Spleen (tissue), 13 donors: Measurements from ENCODE around the gene MARCHF4. TPM values are rescaled to one million over a fixed set of nuclear protein-coding genes. Genes with fewer than 3 reads are reported as not detected.

ENCODE experiments used
- DNase-seq: peaks from one replicate; pipeline ENCODE4 v3.0.0-alpha.2; 2020
- H3K27ac ChIP-seq, 8 donors: fragments of 200-600 bp; sonication (generic) in 7 of 8; 1 replicate in 4 of 8; 2 replicates in 4 of 8; pipeline versions ENCODE4 v1.5.0 to v1.8.0; 2016 to 2021; ENCODE audit warnings: inconsistent platforms in 4 of 8, mild to moderate bottlenecking in 4 of 8, moderate library complexity in 1 of 8
- H3K27me3 ChIP-seq, 7 donors: fragments of 200-600 bp; sonication (generic) in 6 of 7; replicated peaks in 1 of 7; 1 replicate in 4 of 7; 2 replicates in 3 of 7; pipeline versions ENCODE4 v1.5.0 to v1.8.0; 2016 to 2021; ENCODE audit warnings: inconsistent platforms in 3 of 7, mild to moderate bottlenecking in 1 of 7
- H3K36me3 ChIP-seq, 6 donors: fragments of 200-600 bp; sonication (generic) in 5 of 6; 1 replicate in 4 of 6; 2 replicates in 2 of 6; pipeline versions ENCODE4 v1.5.0 to v1.8.0; 2016 to 2021; ENCODE audit warnings: inconsistent platforms in 2 of 6
- H3K4me1 ChIP-seq, 6 donors: fragments of 200-600 bp; sonication (generic) in 5 of 6; 1 replicate in 3 of 6; 2 replicates in 3 of 6; pipeline versions ENCODE4 v1.5.0 to v1.8.0; 2016 to 2021; ENCODE audit warnings: inconsistent platforms in 3 of 6
- H3K4me3 ChIP-seq, 8 donors: fragments of 200-600 bp; sonication (generic) in 7 of 8; 1 replicate in 4 of 8; 2 replicates in 4 of 8; pipeline versions ENCODE4 v1.5.0 to v1.8.0; 2016 to 2021; ENCODE audit warnings: inconsistent platforms in 4 of 8, mild to moderate bottlenecking in 4 of 8, moderate library complexity in 2 of 8
- H3K9me3 ChIP-seq, 8 donors: fragments of 200-600 bp; sonication (generic) in 7 of 8; 1 replicate in 4 of 8; 2 replicates in 4 of 8; pipeline versions ENCODE4 v1.5.0 to v1.8.0; 2016 to 2021; ENCODE audit warnings: inconsistent platforms in 4 of 8
- CTCF ChIP-seq, 11 experiments: fragments of 200-600 bp in 7 of 11; fragments of 450-650 bp in 4 of 11; sonication (generic) in 4 of 11; IDR thresholded peaks in 8 of 11; conservative IDR thresholded peaks in 3 of 11; 1 replicate in 7 of 11; 2 replicates in 4 of 11; pipeline versions ENCODE4 v1.4.0 to v1.8.0; 2016 to 2021; ENCODE audit warnings: antibody characterized with exemption in 11 of 11, inconsistent platforms in 4 of 11, mild to moderate bottlenecking in 1 of 11
- POLR2A ChIP-seq, 3 donors: fragments of 450-650 bp; IDR thresholded peaks; one replicate each; pipeline ENCODE4 v1.5.1; 2017; ENCODE audit warnings: antibody characterized with exemption in 3 of 3, mild to moderate bottlenecking in 1 of 3
- POLR2AphosphoS5 ChIP-seq, 3 donors: sonication (generic); formaldehyde crosslinking; IDR thresholded peaks; one replicate each; pipeline ENCODE4 v1.5.1; 2017; ENCODE audit warnings: antibody characterized with exemption in 3 of 3
- WGBS, 5 donors: extraction: QIAGEN DNeasy Blood & Tissue Kit in 3 of 5; methylation state at CpG; one replicate each; pipeline versions ENCODE4 v1.1.5 to v1.1.7; 2013 to 2018; 5-methylcytosine and 5-hydroxymethylcytosine counted together
- intact Hi-C: fragments of 100-400 bp; cut with DNase I; formaldehyde crosslinking; loops from one replicate; pipeline ENCODE4 v1.15.0; 2023; ENCODE audit warnings: low total_unique reads
- long read RNA-seq, 2 donors: transcript quantifications; one replicate each; lab custom pipeline, GENCODE V29; 2026
- polyA plus RNA-seq, 3 donors: library from polyadenylated mRNA; stranded (reverse); fragments of 200-250 nt; gene quantifications; one replicate each; pipeline ENCODE4 v1.2.1, GENCODE V29; 2013
- total RNA-seq, 7 donors: library from RNA; depleted of rRNA in 3 of 7; stranded (reverse); fragments of >200 nt in 3 of 7; fragmentation: NEBNext Ultra II Directional in 4 of 7; extraction: Animal tissue kit (Norgen Biotek cat#: 25700) in 4 of 7; gene quantifications; one replicate each; pipeline versions ENCODE4 v1.1.0 to v1.2.1, GENCODE V29; 2016 to 2021
- donor health status: healthy with polysubstance abuse.
- donor health status: DM: no; HTN: no; CAD: no; lungs with moderate emphysema.
- donor health status: DM: no; HTN: no; CAD: no.
- donor health status: Bipolar disorder and iron deficiency.
- donor health status: healthy.
- donor health status: DM: no; HTN: no; CAD: no.
- donor health status: DM: yes; HTN: yes; CAD: no.

Gene MARCHF4
- total RNA-seq, result not detected
- not detected for polyA plus RNA-seq
- long read RNA-seq, donor 1, result 0 reads
- long read RNA-seq, donor 2, result 0 reads

- H3K27ac ChIP-seq, result no peak within 1 kb of the TSS
- TF ChIP-seq POLR2A (IDR thresholded peaks at IDR 0.05) (no peak), CTCF (IDR thresholded peaks at IDR 0.05 in 8 of 11, conservative IDR thresholded peaks at IDR 0.05 in 3 of 11) (no peak), POLR2AphosphoS5 (IDR thresholded peaks at IDR 0.05) (peak; percentile 22 to 76 (median 43))
- intact Hi-C loops, result no loop called here
- no peaks in the 10 kb centered on the region for H3K9me3 ChIP-seq
- no peaks in the 10 kb centered on the region for H3K36me3 ChIP-seq
- H3K4me3 ChIP-seq, result peak within 1 kb of the TSS in 4 of 8 donors; percentile 14 to 50 (median 20)
- WGBS, 5 donors, result 2 to 4% (median 2%) methylated on average over 52 to 60 of the region's 60 CpGs
- peaks cover 8 to 18% (median 17%) of the 10 kb centered on the region in 6 donors for H3K4me1 ChIP-seq
- peaks cover 0 to 88% (median 46%) of the 10 kb centered on the region in 7 donors for H3K27me3 ChIP-seq
- DNase-seq, result peak; percentile 86
These were observed at the start of gene MARCHF4 for GRCh38 chr2:216371721-216372702. TSS of gene MARCHF4 (minus strand) at chr2:216372483. CDS start at chr2:216370260, 2,223 bp downstream.

GRCh38 chr2:216420367-216421101 lies 48.3 kb upstream of the MARCHF4 start:
- intact Hi-C loops, result no loop called here
- TF ChIP-seq POLR2AphosphoS5 (IDR thresholded peaks at IDR 0.05) (no peak), POLR2A (IDR thresholded peaks at IDR 0.05) (no peak), CTCF (IDR thresholded peaks at IDR 0.05 in 8 of 11, conservative IDR thresholded peaks at IDR 0.05 in 3 of 11) (no peak)
- 83 to 91% (median 88%) methylated on average over 9 of the region's 9 CpGs for WGBS, 5 donors
- no peak overlapping the region for H3K4me3 ChIP-seq
- no peak for DNase-seq
- peaks cover 0 to 13% (median 10%) of the 10 kb centered on the region in 8 donors for H3K9me3 ChIP-seq
- H3K27me3 ChIP-seq, result no peaks in the 10 kb centered on the region
- peaks cover 0 to 19% (median 7%) of the 10 kb centered on the region in 6 donors for H3K4me1 ChIP-seq
- H3K36me3 ChIP-seq, result peaks cover 9 to 99% (median 71%) of the 10 kb centered on the region in 6 donors
- H3K27ac ChIP-seq, result no peak overlapping the region

- 91 to 97% (median 95%) methylated on average over 1 of the region's 1 CpG for WGBS, 5 donors
- intact Hi-C loops, result loop anchor here (10.0 kb wide), 1 partner anchor 76 kb away; the partner anchor contains the start of gene RPL37A
- Histone ChIP-seq H3K9me3 (no peaks in the 10 kb centered on the region), H3K27ac (no peak overlapping the region), H3K36me3 (peaks cover 3 to 95% (median 66%) of the 10 kb centered on the region in 6 donors), H3K4me3 (no peak overlapping the region), H3K27me3 (no peaks in the 10 kb centered on the region), H3K4me1 (peaks cover 0 to 19% (median 7%) of the 10 kb centered on the region in 6 donors)
- TF ChIP-seq CTCF (IDR thresholded peaks at IDR 0.05 in 8 of 11, conservative IDR thresholded peaks at IDR 0.05 in 3 of 11), result no peak
- TF ChIP-seq POLR2AphosphoS5 (IDR thresholded peaks at IDR 0.05), result no peak
- TF ChIP-seq POLR2A (IDR thresholded peaks at IDR 0.05), result no peak
- DNase-seq, result no peak
These were observed 46.7 kb upstream of the MARCHF4 start for GRCh38 chr2:216418981-216419380.
